ENCODE measurements around the gene SLC5A8. TPM values are rescaled to one million over a fixed set of nuclear protein-coding genes. Genes with fewer than 3 reads are reported as not detected.
"Not testable (repeated sequence)": the region's sequence is repeated elsewhere in the genome, so short reads cannot be mapped to it uniquely, and the experiment has no call there.

Gene SLC5A8
- polyA plus RNA-seq, 2 donors, result 0.02 to 0.04 TPM

GRCh38 chr12:101174541-101174940 lies 35.5 kb downstream of the SLC5A8 start:
- H3K36me3 ChIP-seq (ENCODE audit: control insufficient read depth in 2 of 2, insufficient read depth in 2 of 2, low read length in 1 of 2), result no peaks in the 10 kb centered on the region
- 59 to 68% methylated on average over 3 of the region's 3 CpGs for WGBS, 2 donors
- no peak overlapping the region for H3K27ac ChIP-seq (ENCODE audit: low read depth in 2 of 2, low read length in 1 of 2)
- H3K9me3 ChIP-seq (ENCODE audit: control insufficient read depth in 2 of 2, insufficient read depth in 1 of 2, low read depth in 1 of 2, low read length in 1 of 2), result peaks cover 0 to 5% of the 10 kb centered on the region in 2 donors
- no peaks in the 10 kb centered on the region for H3K27me3 ChIP-seq (ENCODE audit: control insufficient read depth in 1 of 2, insufficient read depth in 2 of 2, low read length in 2 of 2)
- H3K4me3 ChIP-seq (ENCODE audit: low read depth in 1 of 2, low read length in 2 of 2), result no peak overlapping the region
- H3K4me1 ChIP-seq (ENCODE audit: control insufficient read depth in 2 of 2, insufficient read depth in 2 of 2, low read length in 1 of 2), result peaks cover 0 to 5% of the 10 kb centered on the region in 2 donors

DNA sequence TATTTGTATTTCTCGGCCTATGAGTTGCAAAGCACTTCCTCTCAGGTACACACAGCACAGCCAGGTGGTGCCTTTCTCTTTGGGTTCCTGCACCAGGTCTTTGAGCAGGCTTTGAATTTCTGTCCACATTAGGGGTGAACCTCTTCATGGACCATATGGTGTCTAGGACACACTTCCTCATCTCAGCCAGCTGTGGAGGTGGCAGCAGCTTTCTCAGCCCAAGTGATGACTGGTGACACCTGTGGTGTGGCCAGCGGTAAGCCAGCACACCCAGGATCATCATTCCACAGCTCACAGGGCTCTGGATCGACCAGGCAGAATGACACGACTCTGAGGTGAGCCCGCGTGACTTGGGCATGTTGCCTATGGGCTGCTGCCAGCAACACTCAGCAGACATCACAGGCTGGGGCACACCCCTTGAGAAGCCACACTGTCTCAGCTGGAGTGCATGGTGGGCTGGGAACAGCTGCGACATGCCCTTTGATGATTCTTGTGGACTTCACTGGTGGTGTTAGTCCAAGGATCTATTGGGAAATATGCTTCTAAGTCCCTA lies 36.8 kb downstream of the SLC5A8 start:
- H3K27me3 ChIP-seq (ENCODE audit: control insufficient read depth in 1 of 2, insufficient read depth in 2 of 2, low read length in 2 of 2), result no peaks in the 10 kb centered on the region
- no peaks in the 10 kb centered on the region for H3K36me3 ChIP-seq (ENCODE audit: control insufficient read depth in 2 of 2, insufficient read depth in 2 of 2, low read length in 1 of 2)
- peaks cover 0 to 5% of the 10 kb centered on the region in 2 donors for H3K4me1 ChIP-seq (ENCODE audit: control insufficient read depth in 2 of 2, insufficient read depth in 2 of 2, low read length in 1 of 2)
- WGBS, 2 donors, result 57 to 62% methylated on average over 7 of the region's 7 CpGs
- H3K27ac ChIP-seq (ENCODE audit: low read depth in 2 of 2, low read length in 1 of 2), result no peak overlapping the region
- H3K9me3 ChIP-seq (ENCODE audit: control insufficient read depth in 2 of 2, insufficient read depth in 1 of 2, low read depth in 1 of 2, low read length in 1 of 2), result peaks cover 0 to 5% of the 10 kb centered on the region in 2 donors
- H3K4me3 ChIP-seq (ENCODE audit: low read depth in 1 of 2, low read length in 2 of 2), result no peak overlapping the region

- peaks cover 0 to 5% of the 10 kb centered on the region in 2 donors for H3K9me3 ChIP-seq (ENCODE audit: control insufficient read depth in 2 of 2, insufficient read depth in 1 of 2, low read depth in 1 of 2, low read length in 1 of 2)
- H3K4me3 ChIP-seq (ENCODE audit: low read depth in 1 of 2, low read length in 2 of 2), result no peak overlapping the region
- H3K27me3 ChIP-seq (ENCODE audit: control insufficient read depth in 1 of 2, insufficient read depth in 2 of 2, low read length in 2 of 2), result no peaks in the 10 kb centered on the region
- 56 to 59% methylated on average over 5 of the region's 5 CpGs for WGBS, 2 donors
- H3K36me3 ChIP-seq (ENCODE audit: control insufficient read depth in 2 of 2, insufficient read depth in 2 of 2, low read length in 1 of 2), result no peaks in the 10 kb centered on the region
- H3K4me1 ChIP-seq (ENCODE audit: control insufficient read depth in 2 of 2, insufficient read depth in 2 of 2, low read length in 1 of 2), result peaks cover 0 to 5% of the 10 kb centered on the region in 2 donors
- H3K27ac ChIP-seq (ENCODE audit: low read depth in 2 of 2, low read length in 1 of 2), result no peak overlapping the region
Observed at GRCh38 chr12:101172316-101172715, 37.7 kb downstream of the SLC5A8 start.

DNA sequence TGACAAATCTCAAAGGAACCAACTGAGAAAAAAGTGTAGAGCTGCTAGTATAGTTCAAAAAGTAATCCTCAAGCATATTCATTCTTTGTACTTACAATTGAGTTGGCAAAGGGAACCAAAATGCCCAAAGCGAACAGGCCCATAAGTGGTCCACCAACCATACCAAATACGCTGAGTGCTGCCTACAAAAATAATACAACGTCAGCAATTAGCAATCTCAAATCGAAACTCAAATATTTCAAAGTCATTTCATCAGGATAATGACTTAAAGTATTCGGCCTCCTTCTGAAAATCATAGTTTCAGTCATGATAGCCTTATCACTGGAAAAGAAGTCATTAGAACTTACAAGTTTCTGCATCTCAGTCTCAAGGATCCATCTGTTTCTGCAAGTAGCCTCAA lies 42.0 kb downstream of the SLC5A8 start:
- Histone ChIP-seq H3K27ac (ENCODE audit: low read depth in 2 of 2, low read length in 1 of 2) (no peak overlapping the region), H3K4me3 (ENCODE audit: low read depth in 1 of 2, low read length in 2 of 2) (no peak overlapping the region), H3K4me1 (ENCODE audit: control insufficient read depth in 2 of 2, insufficient read depth in 2 of 2, low read length in 1 of 2) (no peaks in the 10 kb centered on the region), H3K9me3 (ENCODE audit: control insufficient read depth in 2 of 2, insufficient read depth in 1 of 2, low read depth in 1 of 2, low read length in 1 of 2) (no peaks in the 10 kb centered on the region), H3K36me3 (ENCODE audit: control insufficient read depth in 2 of 2, insufficient read depth in 2 of 2, low read length in 1 of 2) (no peaks in the 10 kb centered on the region), H3K27me3 (ENCODE audit: control insufficient read depth in 1 of 2, insufficient read depth in 2 of 2, low read length in 2 of 2) (no peaks in the 10 kb centered on the region)
- 87 to 90% methylated on average over 5 of the region's 5 CpGs for WGBS, 2 donors

DNA sequence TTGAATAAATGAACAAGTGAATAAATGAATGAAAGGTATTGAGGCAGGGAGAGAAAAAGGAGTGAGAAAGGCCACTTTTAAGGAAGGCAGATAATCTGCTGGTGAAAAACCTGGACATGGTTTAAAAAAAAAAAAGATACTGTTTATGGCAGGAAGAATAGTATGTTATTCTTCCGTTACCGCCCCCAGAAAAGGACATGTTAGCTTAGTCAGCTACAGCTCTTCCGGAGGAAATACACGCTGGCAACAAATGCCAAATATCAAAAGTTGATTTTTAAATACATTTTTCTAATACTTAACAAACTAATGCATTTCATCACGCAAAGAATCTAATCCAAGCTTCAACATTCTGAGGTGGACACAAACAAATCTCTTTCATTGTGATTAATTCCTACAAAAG lies 43.2 kb downstream of the SLC5A8 start:
- no peaks in the 10 kb centered on the region for H3K4me1 ChIP-seq (ENCODE audit: control insufficient read depth in 2 of 2, insufficient read depth in 2 of 2, low read length in 1 of 2)
- H3K36me3 ChIP-seq (ENCODE audit: control insufficient read depth in 2 of 2, insufficient read depth in 2 of 2, low read length in 1 of 2), result no peaks in the 10 kb centered on the region
- no peaks in the 10 kb centered on the region for H3K9me3 ChIP-seq (ENCODE audit: control insufficient read depth in 2 of 2, insufficient read depth in 1 of 2, low read depth in 1 of 2, low read length in 1 of 2)
- no peak overlapping the region for H3K27ac ChIP-seq (ENCODE audit: low read depth in 2 of 2, low read length in 1 of 2)
- H3K27me3 ChIP-seq (ENCODE audit: control insufficient read depth in 1 of 2, insufficient read depth in 2 of 2, low read length in 2 of 2), result no peaks in the 10 kb centered on the region
- H3K4me3 ChIP-seq (ENCODE audit: low read depth in 1 of 2, low read length in 2 of 2), result no peak overlapping the region
- WGBS, 2 donors, result 53 to 54% methylated on average over 5 of the region's 5 CpGs

GRCh38 chr12:101165319-101165718 lies 44.7 kb downstream of the SLC5A8 start:
- Histone ChIP-seq H3K4me3 (ENCODE audit: low read depth in 1 of 2, low read length in 2 of 2) (no peak overlapping the region), H3K27ac (ENCODE audit: low read depth in 2 of 2, low read length in 1 of 2) (no peak overlapping the region), H3K9me3 (ENCODE audit: control insufficient read depth in 2 of 2, insufficient read depth in 1 of 2, low read depth in 1 of 2, low read length in 1 of 2) (no peaks in the 10 kb centered on the region), H3K27me3 (ENCODE audit: control insufficient read depth in 1 of 2, insufficient read depth in 2 of 2, low read length in 2 of 2) (no peaks in the 10 kb centered on the region), H3K4me1 (ENCODE audit: control insufficient read depth in 2 of 2, insufficient read depth in 2 of 2, low read length in 1 of 2) (peaks cover 0 to 2% of the 10 kb centered on the region in 2 donors), H3K36me3 (ENCODE audit: control insufficient read depth in 2 of 2, insufficient read depth in 2 of 2, low read length in 1 of 2) (no peaks in the 10 kb centered on the region)
- 39 to 55% methylated on average over 4 of the region's 4 CpGs for WGBS, 2 donors

DNA sequence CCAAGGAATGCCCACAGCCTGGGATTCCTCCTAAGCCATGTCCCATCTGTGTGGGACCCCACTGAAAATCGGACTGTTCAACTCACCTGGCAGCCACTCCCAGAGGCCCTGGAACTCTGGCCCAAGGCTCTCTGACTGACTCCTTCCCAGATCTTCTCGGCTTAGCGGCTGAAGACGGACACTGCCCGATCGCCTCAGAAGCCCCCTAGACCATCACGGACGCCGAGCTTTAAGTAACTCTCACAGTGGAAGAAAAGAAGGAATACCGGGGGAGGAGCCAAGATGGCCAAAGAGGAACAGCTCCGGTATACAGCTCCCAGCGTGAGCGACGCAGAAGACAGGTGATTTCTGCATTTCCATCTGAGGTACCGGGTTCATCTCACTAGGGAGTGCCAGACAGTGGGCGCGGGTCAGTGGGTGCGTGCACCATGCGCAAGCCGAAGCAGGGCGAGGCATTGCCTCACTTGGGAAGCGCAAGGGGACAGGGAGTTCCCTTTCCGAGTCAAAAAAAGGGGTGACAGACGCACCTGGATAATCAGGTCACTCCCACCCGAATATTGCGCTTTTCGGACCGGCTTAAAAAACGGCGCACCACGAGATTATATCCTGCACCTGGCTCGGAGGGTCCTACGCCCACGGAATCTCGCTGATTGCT lies 64.1 kb downstream of the SLC5A8 start:
- H3K36me3 ChIP-seq (ENCODE audit: control insufficient read depth in 2 of 2, insufficient read depth in 2 of 2, low read length in 1 of 2); H3K4me1 ChIP-seq (ENCODE audit: control insufficient read depth in 2 of 2, insufficient read depth in 2 of 2, low read length in 1 of 2); H3K27me3 ChIP-seq (ENCODE audit: control insufficient read depth in 1 of 2, insufficient read depth in 2 of 2, low read length in 2 of 2); H3K9me3 ChIP-seq (ENCODE audit: control insufficient read depth in 2 of 2, insufficient read depth in 1 of 2, low read depth in 1 of 2, low read length in 1 of 2); H3K27ac ChIP-seq (ENCODE audit: low read depth in 2 of 2, low read length in 1 of 2); H3K4me3 ChIP-seq (ENCODE audit: low read depth in 1 of 2, low read length in 2 of 2): not testable (repeated sequence)
- 89 to 92% methylated on average over 32 to 35 of the region's 35 CpGs for WGBS, 2 donors

DNA sequence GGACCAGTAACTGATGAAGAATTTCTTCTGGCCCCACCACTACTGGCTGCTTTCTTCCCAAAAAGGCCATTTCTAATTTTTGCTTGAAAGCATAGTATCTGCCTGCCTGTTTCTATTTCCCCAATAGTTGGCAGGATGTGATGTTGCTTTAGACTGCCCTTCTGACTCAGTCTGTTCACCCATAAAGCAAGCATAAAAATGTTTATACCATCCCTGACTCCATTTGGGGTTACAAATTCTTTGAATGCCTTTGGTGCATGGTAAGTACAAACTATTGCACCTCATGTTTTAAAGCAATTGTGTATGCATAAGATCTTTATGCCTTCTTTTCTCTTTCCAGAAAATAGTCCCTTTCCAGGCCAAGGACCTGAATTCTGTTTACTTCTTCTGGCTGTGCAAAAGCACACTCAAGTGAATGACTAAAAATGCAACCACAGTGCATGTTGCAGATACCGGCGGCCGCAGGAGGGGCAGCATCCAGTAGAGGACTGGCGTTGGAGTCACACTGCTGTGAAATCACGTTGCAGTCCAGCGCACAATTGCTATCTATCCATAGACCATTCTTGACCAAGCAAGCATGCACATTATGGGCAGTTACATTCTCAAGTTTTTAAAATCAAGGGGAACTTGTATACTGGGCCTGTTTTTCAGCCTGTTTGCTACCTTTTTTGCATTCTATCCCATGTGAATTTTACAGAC lies 82.4 kb downstream of the SLC5A8 start:
- no peaks in the 10 kb centered on the region for H3K9me3 ChIP-seq (ENCODE audit: control insufficient read depth in 2 of 2, insufficient read depth in 1 of 2, low read depth in 1 of 2, low read length in 1 of 2)
- no peaks in the 10 kb centered on the region for H3K36me3 ChIP-seq (ENCODE audit: control insufficient read depth in 2 of 2, insufficient read depth in 2 of 2, low read length in 1 of 2)
- H3K4me1 ChIP-seq (ENCODE audit: control insufficient read depth in 2 of 2, insufficient read depth in 2 of 2, low read length in 1 of 2), result no peaks in the 10 kb centered on the region
- no peaks in the 10 kb centered on the region for H3K27me3 ChIP-seq (ENCODE audit: control insufficient read depth in 1 of 2, insufficient read depth in 2 of 2, low read length in 2 of 2)
- H3K27ac ChIP-seq (ENCODE audit: low read depth in 2 of 2, low read length in 1 of 2), result no peak overlapping the region
- 86 to 89% methylated on average over 6 of the region's 6 CpGs for WGBS, 2 donors
- no peak overlapping the region for H3K4me3 ChIP-seq (ENCODE audit: low read depth in 1 of 2, low read length in 2 of 2)

GRCh38 chr12:101117842-101118241 lies 92.2 kb downstream of the SLC5A8 start:
- WGBS, 2 donors, result 82 to 86% methylated on average over 2 of the region's 2 CpGs
- Histone ChIP-seq H3K27ac (ENCODE audit: low read depth in 2 of 2, low read length in 1 of 2) (no peak overlapping the region), H3K27me3 (ENCODE audit: control insufficient read depth in 1 of 2, insufficient read depth in 2 of 2, low read length in 2 of 2) (no peaks in the 10 kb centered on the region), H3K9me3 (ENCODE audit: control insufficient read depth in 2 of 2, insufficient read depth in 1 of 2, low read depth in 1 of 2, low read length in 1 of 2) (no peaks in the 10 kb centered on the region), H3K4me1 (ENCODE audit: control insufficient read depth in 2 of 2, insufficient read depth in 2 of 2, low read length in 1 of 2) (no peaks in the 10 kb centered on the region), H3K4me3 (ENCODE audit: low read depth in 1 of 2, low read length in 2 of 2) (no peak overlapping the region), H3K36me3 (ENCODE audit: control insufficient read depth in 2 of 2, insufficient read depth in 2 of 2, low read length in 1 of 2) (no peaks in the 10 kb centered on the region)
